ENCODE results near the gene KLF7.

DNA sequence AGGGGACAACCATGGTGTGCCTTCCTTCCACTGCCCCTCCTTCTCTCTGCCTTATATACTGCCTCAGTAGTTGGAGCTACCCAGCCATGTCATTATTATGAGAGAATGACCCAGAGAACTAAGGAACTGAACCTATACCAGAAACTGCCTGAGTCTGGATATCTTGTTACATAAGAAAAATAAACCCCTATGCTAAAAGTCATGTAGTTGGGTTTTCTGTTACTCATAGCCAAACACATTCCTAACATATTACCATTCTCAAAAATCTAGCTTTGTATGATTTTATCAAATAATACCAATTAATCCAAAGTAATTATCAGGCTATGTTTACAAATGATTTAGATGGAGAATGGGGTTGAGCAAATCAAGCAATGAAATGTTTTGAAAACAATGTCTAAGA lies 15.0 kb upstream of the KLF7 start:
- TF ChIP-seq, protein P1, sequence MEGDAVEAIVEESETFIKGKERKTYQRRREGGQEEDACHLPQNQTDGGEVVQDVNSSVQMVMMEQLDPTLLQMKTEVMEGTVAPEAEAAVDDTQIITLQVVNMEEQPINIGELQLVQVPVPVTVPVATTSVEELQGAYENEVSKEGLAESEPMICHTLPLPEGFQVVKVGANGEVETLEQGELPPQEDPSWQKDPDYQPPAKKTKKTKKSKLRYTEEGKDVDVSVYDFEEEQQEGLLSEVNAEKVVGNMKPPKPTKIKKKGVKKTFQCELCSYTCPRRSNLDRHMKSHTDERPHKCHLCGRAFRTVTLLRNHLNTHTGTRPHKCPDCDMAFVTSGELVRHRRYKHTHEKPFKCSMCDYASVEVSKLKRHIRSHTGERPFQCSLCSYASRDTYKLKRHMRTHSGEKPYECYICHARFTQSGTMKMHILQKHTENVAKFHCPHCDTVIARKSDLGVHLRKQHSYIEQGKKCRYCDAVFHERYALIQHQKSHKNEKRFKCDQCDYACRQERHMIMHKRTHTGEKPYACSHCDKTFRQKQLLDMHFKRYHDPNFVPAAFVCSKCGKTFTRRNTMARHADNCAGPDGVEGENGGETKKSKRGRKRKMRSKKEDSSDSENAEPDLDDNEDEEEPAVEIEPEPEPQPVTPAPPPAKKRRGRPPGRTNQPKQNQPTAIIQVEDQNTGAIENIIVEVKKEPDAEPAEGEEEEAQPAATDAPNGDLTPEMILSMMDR (IDR thresholded peaks at IDR 0.05; ENCODE audit: low read length): no peak
- TF ChIP-seq EZH2 (optimal IDR thresholded peaks at IDR 0.05; ENCODE audit: low read depth, low read length) (no peak), EZH2phosphoT487 (IDR thresholded peaks at IDR 0.05; ENCODE audit: low read length) (no peak)

Measured in MM.1S (cell line).